Measurements from ENCODE around the gene GRB7. TPM values are rescaled to one million over a fixed set of nuclear protein-coding genes. Genes with fewer than 3 reads are reported as not detected.

GRB7 gene
- total RNA-seq, 1 experiment from 2014 or later = 2,531 TPM

- no peaks in the 10 kb centered on the region for H3K9me3 Mint-ChIP-seq (ENCODE audit: low read depth, unreplicated experiment)
- peaks cover 34% of the 10 kb centered on the region for H3K4me1 Mint-ChIP-seq (ENCODE audit: low read depth, unreplicated experiment)
- no peak for TF ChIP-seq CTCF (IDR thresholded peaks at IDR 0.05; ENCODE audit: unreplicated experiment)
- H3K4me3 Mint-ChIP-seq (ENCODE audit: low read depth, unreplicated experiment) = peak overlapping the region; percentile 77
- BruUV-seq (replicated peaks) = no TSS peak
- H3K27me3 Mint-ChIP-seq (ENCODE audit: unreplicated experiment) = no peaks in the 10 kb centered on the region
- intact Hi-C loops (cut with micrococcal nuclease; ENCODE audit: unreplicated experiment) = no loop called here
- peak; percentile 76 for DNase-seq
- CTCF ChIA-PET = interaction anchor here (0.7 to 161.2 kb wide), 25 partner anchors 15 to 971 kb away, joined by 3 to 42089 read pairs (median 5); partner anchors contain the start of genes ERBB2, GRB7, GSDMA and GSDMB
- peak overlapping the region; percentile 21 for H3K27ac Mint-ChIP-seq (ENCODE audit: unreplicated experiment)
- peaks cover 100% of the 10 kb centered on the region for H3K36me3 Mint-ChIP-seq (ENCODE audit: insufficient read depth, unreplicated experiment)
These were observed 4.6 kb downstream of the GRB7 start for GRCh38 chr17:39742126-39742855.

GRCh38 chr17:39742856-39743436 is 5.2 kb downstream of the GRB7 start:
- Mint-ChIP-seq H3K27me3 (ENCODE audit: unreplicated experiment) (no peaks in the 10 kb centered on the region), H3K36me3 (ENCODE audit: insufficient read depth, unreplicated experiment) (peaks cover 100% of the 10 kb centered on the region), H3K27ac (ENCODE audit: unreplicated experiment) (peak overlapping the region; percentile 21), H3K4me1 (ENCODE audit: low read depth, unreplicated experiment) (peaks cover 34% of the 10 kb centered on the region), H3K4me3 (ENCODE audit: low read depth, unreplicated experiment) (peak overlapping the region; percentile 77), H3K9me3 (ENCODE audit: low read depth, unreplicated experiment) (no peaks in the 10 kb centered on the region)
- peak; percentile 75 for DNase-seq
- TF ChIP-seq CTCF (IDR thresholded peaks at IDR 0.05; ENCODE audit: unreplicated experiment) = no peak
- no TSS peak for BruUV-seq (replicated peaks)
- CTCF ChIA-PET = interaction anchor here (0.7 to 161.2 kb wide), 26 partner anchors 16 to 259 kb away, joined by 3 to 42089 read pairs (median 5); partner anchors contain the start of genes ERBB2, GRB7, GSDMA and GSDMB
- intact Hi-C loops (cut with micrococcal nuclease; ENCODE audit: unreplicated experiment) = no loop called here

- Mint-ChIP-seq H3K4me1 (ENCODE audit: low read depth, unreplicated experiment) (peaks cover 34% of the 10 kb centered on the region), H3K36me3 (ENCODE audit: insufficient read depth, unreplicated experiment) (peaks cover 100% of the 10 kb centered on the region)
- CTCF ChIA-PET = interaction anchor here (0.6 to 161.2 kb wide), 31 partner anchors 17 to 268 kb away, joined by 3 to 42089 read pairs (median 5); partner anchors contain the start of genes ERBB2, GRB7, LRRC3C and MIEN1
These were observed 6.5 kb downstream of the GRB7 start for GRCh38 chr17:39744075-39744835.

More at GRCh38 chr17:39744075-39744835, 6.5 kb downstream of the GRB7 start:
- no TSS peak for BruUV-seq (replicated peaks)
- Mint-ChIP-seq H3K27ac (ENCODE audit: unreplicated experiment) (peak overlapping the region; percentile 9), H3K27me3 (ENCODE audit: unreplicated experiment) (no peaks in the 10 kb centered on the region), H3K9me3 (ENCODE audit: low read depth, unreplicated experiment) (no peaks in the 10 kb centered on the region), H3K4me3 (ENCODE audit: low read depth, unreplicated experiment) (no peak overlapping the region)
- DNase-seq = peak; percentile 72
- TF ChIP-seq CTCF (IDR thresholded peaks at IDR 0.05; ENCODE audit: unreplicated experiment) = no peak
- intact Hi-C loops (cut with micrococcal nuclease; ENCODE audit: unreplicated experiment) = no loop called here
